GM19452 (cell line): ENCODE data around the gene TMEM267.
"Not testable (repeated sequence)": the region's sequence is repeated elsewhere in the genome, so short reads cannot be mapped to it uniquely, and the experiment has no call there.

Experiments used
- ATAC-seq: cut with Tn5 transposase; IDR thresholded peaks from one replicate; pipeline ENCODE4 v1.9.1; 2021; ENCODE audit not compliant: unreplicated experiment

TMEM267 gene

GRCh38 chr5:43461066-43461465 lies 22.6 kb downstream of the TMEM267 start:
- ATAC-seq = no peak

GRCh38 chr5:43456556-43456955 lies 27.1 kb downstream of the TMEM267 start:
- ATAC-seq = no peak

- not testable (repeated sequence) for ATAC-seq
Observed at GRCh38 chr5:43441575-43441974, 42.1 kb downstream of the TMEM267 start.

GRCh38 chr5:43437062-43437660 lies 46.5 kb downstream of the TMEM267 start:
- no peak for ATAC-seq

GRCh38 chr5:43433382-43433781 lies 50.3 kb downstream of the TMEM267 start:
- no peak for ATAC-seq

GRCh38 chr5:43432486-43433375 lies 50.9 kb downstream of the TMEM267 start:
- ATAC-seq = no peak

- no peak for ATAC-seq
Observed at GRCh38 chr5:43429706-43430105, 54.0 kb downstream of the TMEM267 start.

- ATAC-seq = no peak
Observed at GRCh38 chr5:43429016-43429415, 54.6 kb downstream of the TMEM267 start.

- no peak for ATAC-seq
Observed at GRCh38 chr5:43427306-43427705, 56.4 kb downstream of the TMEM267 start.

- ATAC-seq = no peak
Observed at GRCh38 chr5:43425983-43426382, 57.7 kb downstream of the TMEM267 start.

GRCh38 chr5:43423086-43423485 lies 60.6 kb downstream of the TMEM267 start:
- not testable (repeated sequence) for ATAC-seq

GRCh38 chr5:43422143-43422542 lies 61.5 kb downstream of the TMEM267 start:
- ATAC-seq = no peak

- no peak for ATAC-seq
Observed at GRCh38 chr5:43421450-43422133, 62.1 kb downstream of the TMEM267 start.

GRCh38 chr5:43420241-43420640 lies 63.4 kb downstream of the TMEM267 start:
- no peak for ATAC-seq

GRCh38 chr5:43418561-43418960 lies 65.1 kb downstream of the TMEM267 start:
- no peak for ATAC-seq

- ATAC-seq = no peak
Observed at GRCh38 chr5:43416803-43417394, 66.8 kb downstream of the TMEM267 start.

- ATAC-seq = no peak
Observed at GRCh38 chr5:43415935-43416802, 67.5 kb downstream of the TMEM267 start.

GRCh38 chr5:43413966-43414365 lies 69.7 kb downstream of the TMEM267 start:
- no peak for ATAC-seq

- ATAC-seq = no peak
Observed at GRCh38 chr5:43412644-43413043, 71.0 kb downstream of the TMEM267 start.

GRCh38 chr5:43412156-43412555 lies 71.5 kb downstream of the TMEM267 start, which contains the start of gene CCL28:
Gene CCL28 (minus strand): TSS chr5:43412391. CDS start chr5:43412316, 75 bp downstream.
- ATAC-seq = no peak
